Liver (tissue), 9 donors: ENCODE data around the gene PRIMA1. TPM values are rescaled to one million over a fixed set of nuclear protein-coding genes. Genes with fewer than 3 reads are reported as not detected.
A peak's percentile ranks its signal among the peaks of the same experiment; 100 is the strongest.

Experiments
- DNase-seq: peaks from one replicate; pipeline ENCODE4 v3.0.0-alpha.2; 2017; ENCODE audit warnings: low spot score
- H3K27ac ChIP-seq, 2 donors: one replicate each; pipeline ENCODE4 v1.7.0; 2013; ENCODE audit warnings: inconsistent platforms in 2 of 2, low read length in 2 of 2, control low read depth in 1 of 2, low read depth in 1 of 2, mild to moderate bottlenecking in 1 of 2
- H3K27me3 ChIP-seq, 4 donors: one replicate each; pipeline versions ENCODE4 v1.6.1 to v1.7.0; 2013; ENCODE audit warnings: low read length in 3 of 4, inconsistent platforms in 1 of 4, mild to moderate bottlenecking in 1 of 4, moderate library complexity in 1 of 4; ENCODE audit not compliant: control insufficient read depth in 4 of 4, insufficient read depth in 4 of 4
- H3K36me3 ChIP-seq, 4 donors: one replicate each; pipeline versions ENCODE4 v1.6.1 to v1.7.0; 2013; ENCODE audit warnings: low read length in 3 of 4, mild to moderate bottlenecking in 3 of 4, low read depth in 1 of 4, moderate library complexity in 1 of 4; ENCODE audit not compliant: control insufficient read depth in 4 of 4, insufficient read depth in 3 of 4
- H3K4me1 ChIP-seq, 4 donors: one replicate each; pipeline versions ENCODE4 v1.6.1 to v1.7.0; 2013; ENCODE audit warnings: low read length in 3 of 4, mild to moderate bottlenecking in 3 of 4, moderate library complexity in 1 of 4; ENCODE audit not compliant: control insufficient read depth in 4 of 4, insufficient read depth in 4 of 4
- H3K4me3 ChIP-seq, 3 donors: one replicate each; pipeline versions ENCODE4 v1.6.1 to v1.7.0; 2013; ENCODE audit warnings: low read length in 3 of 3, control low read depth in 1 of 3, low read depth in 1 of 3, mild to moderate bottlenecking in 1 of 3
- H3K9ac ChIP-seq, 2 donors: one replicate each; pipeline ENCODE4 v1.7.0; 2013; ENCODE audit warnings: low read length in 2 of 2, mild to moderate bottlenecking in 2 of 2, moderate library complexity in 2 of 2, control low read depth in 1 of 2, low read depth in 1 of 2
- H3K9me3 ChIP-seq, 4 donors: one replicate each; pipeline versions ENCODE4 v1.6.1 to v1.7.0; 2013; ENCODE audit warnings: low read length in 3 of 4; ENCODE audit not compliant: control insufficient read depth in 4 of 4
- ATF3 ChIP-seq: IDR thresholded peaks from 2 replicates; pipeline ENCODE4 v1.6.1; 2016; ENCODE audit warnings: antibody characterized with exemption
- EGR1 ChIP-seq, 2 donors: IDR thresholded peaks; 2 replicates each; pipeline ENCODE4 v1.6.1; 2016 to 2018; ENCODE audit warnings: antibody characterized with exemption in 2 of 2, low read depth in 2 of 2
- FOXA1 ChIP-seq: IDR thresholded peaks from 2 replicates; pipeline ENCODE4 v1.6.1; 2016; ENCODE audit warnings: antibody characterized with exemption
- FOXA2 ChIP-seq: IDR thresholded peaks from 2 replicates; pipeline ENCODE4 v1.6.1; 2016; ENCODE audit warnings: antibody characterized with exemption
- GABPA ChIP-seq, 2 donors: IDR thresholded peaks in 1 of 2; conservative IDR thresholded peaks in 1 of 2; 2 replicates each; pipeline ENCODE4 v1.6.1; 2016; ENCODE audit warnings: antibody characterized with exemption in 2 of 2, mild to moderate bottlenecking in 1 of 2, moderate library complexity in 1 of 2
- HNF4A ChIP-seq, 2 donors: conservative IDR thresholded peaks; 2 replicates each; pipeline ENCODE4 v1.6.1; 2016; ENCODE audit warnings: antibody characterized with exemption in 2 of 2, mild to moderate bottlenecking in 2 of 2
- HNF4G ChIP-seq: IDR thresholded peaks from 2 replicates; pipeline ENCODE4 v1.6.1; 2016; ENCODE audit warnings: antibody characterized with exemption
- JUND ChIP-seq, 2 donors: IDR thresholded peaks; 2 replicates each; pipeline ENCODE4 v1.6.1; 2016; ENCODE audit warnings: antibody characterized with exemption in 2 of 2
- NR2F2 ChIP-seq: IDR thresholded peaks from 2 replicates; pipeline ENCODE4 v1.6.1; 2016; ENCODE audit warnings: antibody characterized with exemption
- RAD21 ChIP-seq, 2 donors: IDR thresholded peaks; 2 replicates each; pipeline ENCODE4 v1.6.1; 2016; ENCODE audit warnings: antibody characterized with exemption in 2 of 2, mild to moderate bottlenecking in 2 of 2
- REST ChIP-seq: IDR thresholded peaks from 2 replicates; pipeline ENCODE4 v1.6.1; 2016; ENCODE audit warnings: antibody characterized with exemption, mild to moderate bottlenecking
- RXRA ChIP-seq, 2 donors: IDR thresholded peaks; 2 replicates each; pipeline ENCODE4 v1.6.1; 2017 to 2018; ENCODE audit warnings: antibody characterized with exemption in 2 of 2, mild to moderate bottlenecking in 1 of 2
- SP1 ChIP-seq: IDR thresholded peaks from 2 replicates; pipeline ENCODE4 v1.6.1; 2018; ENCODE audit warnings: antibody characterized with exemption, mild to moderate bottlenecking
- TAF1 ChIP-seq: conservative IDR thresholded peaks from 2 replicates; pipeline ENCODE4 v1.6.1; 2016; ENCODE audit warnings: antibody characterized with exemption, mild to moderate bottlenecking
- YY1 ChIP-seq: IDR thresholded peaks from 2 replicates; pipeline ENCODE4 v1.6.1; 2016; ENCODE audit warnings: antibody characterized with exemption, mild to moderate bottlenecking
- WGBS: extraction: QIAGEN DNeasy Blood & Tissue Kit; methylation state at CpG from one replicate; pipeline ENCODE4 v1.1.7; 2013; 5-methylcytosine and 5-hydroxymethylcytosine counted together
- polyA plus RNA-seq, 2 donors: library from polyadenylated mRNA; stranded (reverse) in 1 of 2; unstranded in 1 of 2; fragments of 200-250 nt in 1 of 2; fragments of >200 nt in 1 of 2; fragmentation: Nextera tagmentation in 1 of 2; extraction: Ambion mirVana in 1 of 2; gene quantifications; one replicate each; pipeline versions ENCODE4 v1.2.1 to v1.2.3, GENCODE V29; 2013 to 2015
- total RNA-seq, 2 donors: library from RNA; depleted of rRNA; stranded (reverse); fragments of >200 nt; gene quantifications; one replicate each; pipeline ENCODE4 v1.2.3, GENCODE V29; 2014
- TF ChIP-seq, protein P1 (sequence below): IDR thresholded peaks from 2 replicates; pipeline ENCODE4 v1.6.1; 2016; ENCODE audit warnings: antibody characterized with exemption
- TF ChIP-seq, protein P2 (sequence below): IDR thresholded peaks from 2 replicates; pipeline ENCODE4 v1.6.1; 2016; ENCODE audit warnings: antibody characterized with exemption
- TF ChIP-seq, protein P3 (sequence below): fragments of 150-350 bp; IDR thresholded peaks from 2 replicates; pipeline ENCODE4 v1.5.1; 2017; ENCODE audit warnings: improper control_type of control experiment, low read depth, low read length; ENCODE audit not compliant: missing input control
- donor health status: healthy.
- donor health status: healthy.
- donor health status: healthy.
- donor health status: healthy.
- donor health status: healthy.

The PRIMA1 gene
- total and polyA plus RNA-seq, 4 donors = 0.08 to 0.38 (median 0.13) TPM; not detected in 1

GRCh38 chr14:93716746-93717667, 71.3 kb downstream of the PRIMA1 start:
- 90% methylated on average over 14 of the region's 14 CpGs for WGBS
- peak; percentile 20 for DNase-seq
- H3K36me3 ChIP-seq = no peaks in the 10 kb centered on the region

DNA sequence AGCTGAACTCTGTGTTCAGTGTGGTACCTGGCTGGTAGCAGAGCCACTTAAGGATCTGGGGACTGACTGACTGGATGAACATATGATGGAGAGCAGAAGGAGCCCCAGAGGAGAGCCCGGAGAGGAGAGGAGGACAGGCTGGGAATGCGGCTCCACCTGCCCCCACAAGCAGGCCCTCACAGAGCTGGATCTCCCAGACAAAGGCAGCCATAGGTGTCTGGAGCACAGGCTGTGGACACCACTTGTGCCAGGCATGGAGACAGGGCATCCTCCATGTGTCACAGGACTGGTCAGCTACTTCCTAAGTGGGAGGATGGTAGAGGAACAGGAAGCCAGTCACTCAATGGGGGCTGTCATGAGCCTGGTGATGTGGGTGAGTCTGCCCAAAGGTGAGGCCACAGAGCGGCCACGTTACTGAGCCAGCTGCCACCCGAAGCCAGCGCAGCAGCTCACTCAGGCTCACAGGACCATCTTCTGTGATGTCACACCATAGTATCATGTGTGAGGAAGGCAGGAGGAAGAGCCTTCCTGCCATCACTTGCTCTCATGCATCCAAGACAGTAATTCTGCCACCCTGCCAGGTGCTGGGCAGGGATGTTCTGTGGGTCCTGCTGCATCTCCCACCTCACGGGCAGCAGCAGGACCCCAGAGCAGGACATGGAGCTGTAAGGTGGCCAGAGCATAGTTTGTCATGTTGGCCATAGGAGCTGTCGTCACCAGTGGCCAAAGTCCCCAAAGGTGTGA, 72.1 kb downstream of the PRIMA1 start:
- no peaks in the 10 kb centered on the region for H3K36me3 ChIP-seq
- WGBS = 91% methylated on average over 8 of the region's 8 CpGs
- H3K27ac ChIP-seq = no peak overlapping the region
- H3K9ac ChIP-seq = no peak overlapping the region
- H3K4me1 ChIP-seq = no peaks in the 10 kb centered on the region
- no peak overlapping the region for H3K4me3 ChIP-seq
- H3K27me3 ChIP-seq = no peaks in the 10 kb centered on the region
- no peaks in the 10 kb centered on the region for H3K9me3 ChIP-seq
- DNase-seq = peak; percentile 23
- TF ChIP-seq TAF1 (no peak), JUND (IDR thresholded peaks at IDR 0.05) (no peak), FOXA2 (no peak), REST (no peak), NR2F2 (no peak), HNF4G (no peak), ATF3 (no peak), EGR1 (IDR thresholded peaks at IDR 0.05; ENCODE audit: low read depth in 2 of 2) (no peak), SP1 (no peak), HNF4A (conservative IDR thresholded peaks at IDR 0.05) (no peak), RXRA (IDR thresholded peaks at IDR 0.05) (no peak), YY1 (no peak), RAD21 (IDR thresholded peaks at IDR 0.05) (no peak), FOXA1 (no peak)
- TF ChIP-seq, protein P1, sequence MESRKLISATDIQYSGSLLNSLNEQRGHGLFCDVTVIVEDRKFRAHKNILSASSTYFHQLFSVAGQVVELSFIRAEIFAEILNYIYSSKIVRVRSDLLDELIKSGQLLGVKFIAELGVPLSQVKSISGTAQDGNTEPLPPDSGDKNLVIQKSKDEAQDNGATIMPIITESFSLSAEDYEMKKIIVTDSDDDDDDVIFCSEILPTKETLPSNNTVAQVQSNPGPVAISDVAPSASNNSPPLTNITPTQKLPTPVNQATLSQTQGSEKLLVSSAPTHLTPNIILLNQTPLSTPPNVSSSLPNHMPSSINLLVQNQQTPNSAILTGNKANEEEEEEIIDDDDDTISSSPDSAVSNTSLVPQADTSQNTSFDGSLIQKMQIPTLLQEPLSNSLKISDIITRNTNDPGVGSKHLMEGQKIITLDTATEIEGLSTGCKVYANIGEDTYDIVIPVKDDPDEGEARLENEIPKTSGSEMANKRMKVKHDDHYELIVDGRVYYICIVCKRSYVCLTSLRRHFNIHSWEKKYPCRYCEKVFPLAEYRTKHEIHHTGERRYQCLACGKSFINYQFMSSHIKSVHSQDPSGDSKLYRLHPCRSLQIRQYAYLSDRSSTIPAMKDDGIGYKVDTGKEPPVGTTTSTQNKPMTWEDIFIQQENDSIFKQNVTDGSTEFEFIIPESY = no peak
- TF ChIP-seq, protein P2, sequence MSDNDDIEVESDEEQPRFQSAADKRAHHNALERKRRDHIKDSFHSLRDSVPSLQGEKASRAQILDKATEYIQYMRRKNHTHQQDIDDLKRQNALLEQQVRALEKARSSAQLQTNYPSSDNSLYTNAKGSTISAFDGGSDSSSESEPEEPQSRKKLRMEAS = no peak
- TF ChIP-seq, protein P3, sequence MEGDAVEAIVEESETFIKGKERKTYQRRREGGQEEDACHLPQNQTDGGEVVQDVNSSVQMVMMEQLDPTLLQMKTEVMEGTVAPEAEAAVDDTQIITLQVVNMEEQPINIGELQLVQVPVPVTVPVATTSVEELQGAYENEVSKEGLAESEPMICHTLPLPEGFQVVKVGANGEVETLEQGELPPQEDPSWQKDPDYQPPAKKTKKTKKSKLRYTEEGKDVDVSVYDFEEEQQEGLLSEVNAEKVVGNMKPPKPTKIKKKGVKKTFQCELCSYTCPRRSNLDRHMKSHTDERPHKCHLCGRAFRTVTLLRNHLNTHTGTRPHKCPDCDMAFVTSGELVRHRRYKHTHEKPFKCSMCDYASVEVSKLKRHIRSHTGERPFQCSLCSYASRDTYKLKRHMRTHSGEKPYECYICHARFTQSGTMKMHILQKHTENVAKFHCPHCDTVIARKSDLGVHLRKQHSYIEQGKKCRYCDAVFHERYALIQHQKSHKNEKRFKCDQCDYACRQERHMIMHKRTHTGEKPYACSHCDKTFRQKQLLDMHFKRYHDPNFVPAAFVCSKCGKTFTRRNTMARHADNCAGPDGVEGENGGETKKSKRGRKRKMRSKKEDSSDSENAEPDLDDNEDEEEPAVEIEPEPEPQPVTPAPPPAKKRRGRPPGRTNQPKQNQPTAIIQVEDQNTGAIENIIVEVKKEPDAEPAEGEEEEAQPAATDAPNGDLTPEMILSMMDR = no peak

More at GRCh38 chr14:93716746-93717667, 71.3 kb downstream of the PRIMA1 start:
- H3K27me3 ChIP-seq = no peaks in the 10 kb centered on the region
- H3K27ac ChIP-seq = no peak overlapping the region
- H3K4me3 ChIP-seq = no peak overlapping the region
- no peaks in the 10 kb centered on the region for H3K4me1 ChIP-seq
- no peaks in the 10 kb centered on the region for H3K9me3 ChIP-seq
- TF ChIP-seq FOXA1 (no peak), GABPA (IDR thresholded peaks at IDR 0.05 in 1 of 2, conservative IDR thresholded peaks at IDR 0.05 in 1 of 2) (no peak), JUND (IDR thresholded peaks at IDR 0.05) (no peak), ATF3 (no peak), EGR1 (IDR thresholded peaks at IDR 0.05; ENCODE audit: low read depth in 2 of 2) (no peak)
- TF ChIP-seq, protein P1 = no peak
- no peak overlapping the region for H3K9ac ChIP-seq
